GM18861 (cell line): ENCODE data around the gene SEMA4B.

ENCODE experiments used
- ATAC-seq: cut with Tn5 transposase; IDR thresholded peaks from one replicate; pipeline ENCODE4 v1.9.1; 2021; ENCODE audit not compliant: unreplicated experiment

SEMA4B gene

DNA sequence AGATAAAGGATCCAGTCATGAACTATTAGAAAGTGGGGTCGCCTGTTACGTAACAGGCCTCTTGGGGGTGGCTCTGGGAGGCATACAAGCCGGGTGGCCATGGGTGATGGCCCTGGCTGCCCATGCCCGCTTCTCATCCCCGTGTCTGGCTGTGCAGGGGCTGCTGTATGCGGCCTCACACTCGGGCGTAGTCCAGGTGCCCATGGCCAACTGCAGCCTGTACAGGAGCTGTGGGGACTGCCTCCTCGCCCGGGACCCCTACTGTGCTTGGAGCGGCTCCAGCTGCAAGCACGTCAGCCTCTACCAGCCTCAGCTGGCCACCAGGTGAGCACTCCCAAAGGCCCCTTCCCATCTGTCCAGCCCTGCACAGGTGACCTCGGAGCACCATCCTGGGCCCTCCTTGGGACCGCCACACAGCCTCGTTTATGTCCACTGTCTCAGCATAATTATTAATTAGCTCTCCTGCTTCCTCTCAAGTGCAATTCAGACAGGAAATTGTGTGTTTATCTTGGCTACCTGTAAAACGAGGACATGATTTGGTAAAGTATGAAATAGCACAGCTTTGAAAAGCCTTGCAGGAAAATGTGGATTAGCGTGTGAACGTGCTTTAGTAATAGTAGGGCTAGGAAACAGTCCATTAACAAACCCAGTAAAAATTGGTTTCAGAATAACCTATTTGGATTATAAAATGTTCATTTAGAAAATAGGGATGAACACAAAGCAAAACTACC, 24.5 kb downstream of the SEMA4B start:
- ATAC-seq = no peak

DNA sequence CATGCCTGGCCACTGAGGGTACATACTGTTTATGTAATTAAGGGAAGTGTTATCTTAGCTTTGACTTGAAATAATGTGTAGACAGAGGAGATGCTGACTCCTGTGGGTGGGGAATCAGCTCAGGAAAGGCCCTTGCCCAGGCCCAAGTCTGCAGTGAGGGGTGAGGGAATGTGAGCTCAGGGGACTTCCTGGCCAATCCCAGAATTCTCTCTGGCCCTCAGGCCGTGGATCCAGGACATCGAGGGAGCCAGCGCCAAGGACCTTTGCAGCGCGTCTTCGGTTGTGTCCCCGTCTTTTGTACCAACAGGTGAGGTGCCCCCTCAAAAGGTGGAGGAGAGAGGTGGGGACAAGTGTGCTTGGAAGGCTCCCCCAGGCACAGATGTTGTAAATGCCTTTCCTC, 26.2 kb downstream of the SEMA4B start:
- ATAC-seq = no peak

GRCh38 chr15:90227816-90228772, 27.0 kb downstream of the SEMA4B start:
- no peak for ATAC-seq

DNA sequence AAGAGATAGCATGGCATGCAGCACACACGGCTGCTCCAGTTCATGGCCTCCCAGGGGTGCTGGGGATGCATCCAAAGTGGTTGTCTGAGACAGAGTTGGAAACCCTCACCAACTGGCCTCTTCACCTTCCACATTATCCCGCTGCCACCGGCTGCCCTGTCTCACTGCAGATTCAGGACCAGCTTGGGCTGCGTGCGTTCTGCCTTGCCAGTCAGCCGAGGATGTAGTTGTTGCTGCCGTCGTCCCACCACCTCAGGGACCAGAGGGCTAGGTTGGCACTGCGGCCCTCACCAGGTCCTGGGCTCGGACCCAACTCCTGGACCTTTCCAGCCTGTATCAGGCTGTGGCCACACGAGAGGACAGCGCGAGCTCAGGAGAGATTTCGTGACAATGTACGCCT, 27.8 kb downstream of the SEMA4B start:
- no peak for ATAC-seq

GRCh38 chr15:90230071-90230494, 29.0 kb downstream of the SEMA4B start:
- no peak for ATAC-seq

DNA sequence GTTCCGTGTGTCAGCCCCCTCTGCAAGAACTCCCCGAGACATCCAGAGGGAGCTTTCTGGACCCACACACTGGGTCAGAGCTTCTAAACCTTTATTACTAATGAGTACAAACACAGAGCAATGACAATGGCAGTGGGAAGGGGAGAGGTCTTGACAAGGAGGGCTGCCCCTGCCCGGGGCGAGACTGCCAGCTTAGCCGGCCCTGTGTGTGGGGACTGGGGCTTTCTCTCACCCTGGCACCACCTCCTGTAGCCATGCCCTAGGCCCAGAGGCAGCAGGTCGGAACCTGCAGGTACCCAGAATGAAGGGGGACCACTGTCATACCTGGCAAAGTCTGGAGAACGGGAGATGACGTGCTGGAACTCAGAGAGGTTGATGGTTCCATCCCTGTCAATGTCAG, 29.5 kb downstream of the SEMA4B start:
- no peak for ATAC-seq

DNA sequence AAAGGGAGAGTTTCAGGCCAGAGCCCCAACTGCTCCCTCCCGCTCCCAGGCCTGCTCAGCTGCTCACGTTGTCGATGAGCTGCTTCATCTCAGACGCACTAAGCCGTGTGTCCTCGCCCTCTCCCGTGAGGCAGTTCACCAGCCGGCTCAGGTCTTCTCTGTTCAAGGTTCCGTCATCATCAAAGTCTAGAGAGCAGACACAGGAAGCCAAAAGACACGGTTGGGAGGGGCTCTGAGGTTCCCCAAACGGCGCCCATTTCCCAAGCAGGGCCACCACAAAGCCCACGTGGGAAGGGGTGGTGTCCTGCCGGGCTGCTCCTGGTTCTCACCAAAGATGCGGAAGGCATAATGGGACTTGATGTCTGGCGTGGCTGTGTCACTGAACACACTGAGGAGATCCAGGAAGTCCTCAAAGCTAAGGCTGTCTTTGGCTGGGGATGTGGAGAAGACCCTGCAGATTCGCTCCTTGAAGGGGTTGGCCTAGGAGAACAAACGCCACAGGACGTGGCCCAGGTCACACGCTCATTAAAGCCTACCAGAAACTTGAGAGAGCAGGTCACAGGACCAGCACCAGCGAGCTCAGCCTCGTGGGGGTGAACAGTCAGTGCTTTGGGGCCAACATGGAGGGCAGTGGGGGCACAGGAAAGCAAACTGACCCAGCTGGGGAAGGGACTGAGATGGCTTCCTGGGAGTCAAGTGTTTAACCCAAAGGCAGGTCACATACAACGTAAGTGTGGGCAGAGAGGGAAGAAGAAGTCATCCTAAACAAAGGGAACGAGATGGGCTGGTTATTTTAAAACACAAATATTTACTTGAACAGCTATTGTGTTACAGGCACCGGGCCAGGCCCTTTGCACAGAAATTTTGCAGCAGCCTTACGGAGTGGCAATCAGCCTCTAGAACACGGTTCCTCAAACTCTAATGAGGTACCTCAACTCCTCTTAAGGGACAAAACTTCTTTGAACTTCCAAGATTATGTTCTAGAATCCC, 30.2 kb downstream of the SEMA4B start:
- ATAC-seq = no peak

- ATAC-seq = no peak
Observed at GRCh38 chr15:90232196-90232595, 31.1 kb downstream of the SEMA4B start.

DNA sequence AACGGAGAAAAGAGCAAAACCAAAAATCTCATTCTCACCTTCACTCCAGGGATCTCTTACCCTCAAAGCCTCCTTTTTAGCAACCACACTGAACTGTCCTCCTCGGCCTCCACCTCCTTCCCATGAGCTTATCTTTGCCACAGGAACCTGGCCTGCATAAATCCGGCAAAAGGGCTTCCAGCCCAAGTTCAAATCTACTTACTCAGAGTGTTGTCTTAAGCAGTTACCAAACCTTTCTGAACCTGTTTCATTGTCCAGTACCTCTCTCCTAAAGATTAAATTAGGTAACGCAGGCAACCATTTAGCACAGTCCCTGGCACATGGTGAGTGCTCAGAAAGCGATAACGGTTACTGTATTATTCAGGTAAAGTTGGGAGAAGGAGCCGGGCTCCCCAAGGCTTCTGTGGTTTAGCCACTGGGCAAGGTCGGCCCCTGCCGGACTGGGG, 31.8 kb downstream of the SEMA4B start:
- peak; percentile 1 for ATAC-seq

DNA sequence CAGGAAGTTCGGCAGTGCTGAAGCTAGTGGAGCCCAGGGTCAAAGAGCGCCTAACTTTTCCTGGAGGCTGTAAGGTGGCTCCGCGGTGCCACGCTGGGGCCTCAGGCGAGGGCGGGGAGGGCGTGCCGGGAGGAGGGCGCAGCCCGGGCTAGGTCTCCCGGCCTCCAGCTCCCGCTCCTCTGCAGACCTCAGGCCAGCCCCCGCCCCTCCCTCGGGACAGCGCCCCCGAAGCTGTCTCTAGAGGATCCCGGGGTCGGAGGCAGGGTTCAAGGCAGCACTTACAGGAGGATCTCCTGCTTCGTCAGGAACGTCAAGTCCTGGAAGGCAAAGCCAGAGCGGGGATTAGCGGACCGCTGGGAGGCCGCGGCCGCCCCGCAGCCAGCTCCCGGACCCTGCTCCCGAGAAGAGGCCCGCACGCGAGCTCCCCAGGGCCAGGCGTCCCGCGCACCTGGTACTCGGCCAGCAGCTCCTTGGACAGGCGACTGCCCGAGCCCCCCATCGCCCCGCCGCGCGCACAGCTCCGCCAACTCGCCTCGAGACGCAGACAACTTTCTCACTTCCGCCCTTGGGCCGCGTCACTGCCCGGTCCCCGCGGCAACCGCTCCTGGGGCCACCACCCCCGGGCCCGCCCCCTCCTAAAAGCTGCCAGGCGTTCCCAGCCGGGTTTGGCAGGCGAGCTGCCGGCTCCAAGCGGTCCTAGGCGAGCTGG, 32.4 kb downstream of the SEMA4B start, which contains the start of gene CIB1:
Gene CIB1, minus strand, starts transcription at position 555 of the 709 bp plus-strand sequence. Its CDS starts 56 bp downstream, at position 499.
- peak; percentile 77 for ATAC-seq

DNA sequence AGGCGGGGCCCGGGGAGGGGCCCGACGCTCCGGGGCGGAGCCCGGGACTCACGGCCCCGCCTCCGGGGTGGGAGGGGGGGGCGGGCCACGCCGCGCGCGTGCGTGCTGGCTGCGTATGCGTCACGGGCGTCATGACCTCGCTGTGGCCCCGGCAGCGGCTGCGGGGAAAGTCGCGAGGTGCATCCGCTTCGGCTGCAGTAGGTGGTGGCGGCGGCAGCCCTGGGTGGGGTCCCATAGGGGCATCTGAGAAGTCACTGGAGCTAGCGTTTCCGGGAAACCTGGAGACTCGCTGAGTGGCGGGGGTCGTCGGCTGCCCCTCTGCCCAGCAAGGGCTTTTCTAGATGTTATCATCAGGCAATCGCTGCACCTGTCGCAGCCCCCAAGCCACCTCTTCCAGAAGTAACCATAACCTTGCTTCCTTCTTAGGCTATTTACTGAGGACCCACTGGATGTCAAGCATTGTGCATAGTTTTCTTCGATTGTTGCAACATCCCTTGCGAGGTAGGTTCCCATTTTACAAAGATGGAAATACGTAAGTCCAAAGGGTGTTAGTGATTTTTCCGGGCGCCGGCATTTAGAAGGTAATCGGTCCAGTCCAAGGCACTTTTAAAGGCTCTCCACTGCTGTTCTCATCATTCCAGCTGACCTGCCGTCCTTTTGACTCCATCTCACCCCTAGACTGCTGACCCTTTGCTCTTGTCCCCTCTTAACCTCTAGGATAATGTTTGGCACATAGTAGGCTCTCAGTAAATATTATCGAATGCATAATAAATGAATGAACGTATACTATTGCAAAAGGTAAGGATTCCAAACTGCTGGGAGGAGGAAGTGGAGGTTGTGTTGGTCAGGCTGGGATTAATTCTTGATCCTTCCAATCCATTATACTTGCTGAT, 33.2 kb downstream of the SEMA4B start, which contains the start of gene GDPGP1:
Gene GDPGP1, plus strand, starts transcription at position 114 of the 893 bp plus-strand sequence. CDS start 6,700 bp downstream, outside the sequence.
- peak; percentile 57 for ATAC-seq

- ATAC-seq = no peak
Observed at GRCh38 chr15:90239371-90239770, 38.2 kb downstream of the SEMA4B start.

- no peak for ATAC-seq
Observed at GRCh38 chr15:90240856-90241255, 39.7 kb downstream of the SEMA4B start.

- no peak for ATAC-seq
Observed at GRCh38 chr15:90241343-90242192, 40.4 kb downstream of the SEMA4B start.

DNA sequence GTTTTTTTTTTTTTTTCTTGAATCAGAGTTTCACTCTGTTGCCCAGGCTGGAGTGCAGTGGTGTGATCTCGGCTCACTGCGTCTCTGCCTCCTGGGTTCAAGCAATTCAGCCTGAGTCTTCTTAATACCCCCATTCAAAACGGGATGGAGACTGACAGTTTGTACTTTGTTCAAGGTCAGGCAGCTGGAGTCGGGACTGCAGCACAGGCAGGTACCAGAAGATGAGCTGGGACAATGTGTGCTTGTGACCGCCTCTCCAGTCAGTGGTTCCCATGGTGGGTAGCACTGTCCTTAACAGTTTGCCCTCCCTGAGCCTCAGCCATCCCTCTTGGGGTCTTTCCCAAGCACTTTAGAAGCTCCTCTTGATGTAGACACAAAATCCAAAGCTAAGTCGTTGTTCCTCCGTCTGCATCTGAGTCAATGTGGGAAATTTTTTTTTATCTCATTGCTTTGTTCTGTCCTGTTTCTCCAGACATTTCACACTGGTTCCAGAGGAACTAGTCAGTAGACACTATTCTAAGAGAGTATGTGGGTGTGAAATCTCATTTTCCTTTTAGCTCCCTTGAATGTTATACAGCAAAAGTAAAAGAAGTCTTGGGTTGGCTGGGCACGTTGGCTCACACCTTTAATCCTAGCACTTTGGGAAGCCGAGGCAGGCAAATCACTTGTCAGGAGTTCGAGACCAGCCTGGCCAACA, 43.0 kb downstream of the SEMA4B start:
- ATAC-seq = no peak

DNA sequence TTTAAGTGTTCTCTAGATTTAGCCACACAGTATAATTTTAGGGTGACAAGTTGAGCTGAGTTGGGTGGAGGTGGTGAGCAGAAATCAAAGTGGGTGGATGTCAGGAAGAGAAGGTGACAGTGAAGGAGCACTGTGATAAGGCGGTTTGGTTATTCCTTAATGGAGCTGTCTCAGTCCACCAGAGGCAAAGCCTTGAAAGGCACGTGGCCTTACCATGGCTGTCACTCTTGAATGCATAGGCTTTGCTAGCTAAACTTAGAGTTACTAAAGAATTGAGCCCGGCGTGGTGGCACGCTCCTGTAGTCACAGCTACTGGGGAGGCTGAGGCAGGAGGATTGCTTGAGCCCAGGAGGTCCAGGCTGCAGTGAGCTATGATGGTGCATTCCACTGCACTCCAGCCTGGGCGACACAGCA, 47.7 kb downstream of the SEMA4B start:
- no peak for ATAC-seq

DNA sequence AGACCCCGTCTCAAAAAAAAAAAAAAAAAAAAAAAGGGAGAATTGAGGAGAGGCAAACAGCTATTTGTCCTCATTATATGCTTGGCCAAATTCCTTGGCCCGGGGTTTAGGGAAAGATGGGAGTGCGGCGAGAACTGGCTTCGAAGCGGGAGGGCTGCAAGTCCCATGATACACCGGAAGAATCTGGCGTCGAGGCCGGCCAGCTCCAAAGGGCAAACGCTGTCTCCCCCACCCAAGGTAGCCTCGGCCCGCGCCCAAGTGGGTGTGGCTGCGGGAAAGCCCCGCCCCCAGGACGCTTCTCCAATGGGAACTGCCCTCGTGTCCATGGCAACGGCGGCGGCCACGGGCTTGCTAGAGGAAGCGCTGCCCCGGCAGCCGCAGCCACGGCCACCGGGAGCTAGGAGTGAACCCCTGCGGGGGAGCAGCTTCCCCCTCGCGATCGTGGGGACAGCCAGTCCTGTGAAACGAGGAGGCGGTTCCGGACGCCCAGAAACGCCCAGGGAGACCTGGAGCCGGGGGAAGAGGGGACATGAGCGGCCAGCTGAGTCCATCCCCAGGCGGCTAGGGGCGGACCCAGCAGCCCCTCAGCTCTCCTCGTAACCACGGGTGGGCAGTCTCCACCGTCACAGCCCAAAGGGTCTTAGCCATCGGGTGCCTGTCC, 48.2 kb downstream of the SEMA4B start, which contains the start of gene TTLL13:
Gene TTLL13, plus strand, starts transcription at position 354 of the 661 bp plus-strand sequence. CDS start 1,075 bp downstream, outside the sequence.
- peak; percentile 51 for ATAC-seq
